Measurements from ENCODE around the gene PDE2A. TPM values are rescaled to one million over a fixed set of nuclear protein-coding genes. Genes with fewer than 3 reads are reported as not detected.

PDE2A gene
- polyA plus RNA-seq, 5 donors: 7.7 to 14.9 (median 9.5) TPM

- DNase-seq: no peak
Measured at GRCh38 chr11:72639502-72640375, 34.5 kb downstream of the PDE2A start.

- DNase-seq: no peak
Measured at GRCh38 chr11:72637926-72638325, 36.3 kb downstream of the PDE2A start.

GRCh38 chr11:72637198-72637597, 37.0 kb downstream of the PDE2A start:
- no peak for DNase-seq

DNA sequence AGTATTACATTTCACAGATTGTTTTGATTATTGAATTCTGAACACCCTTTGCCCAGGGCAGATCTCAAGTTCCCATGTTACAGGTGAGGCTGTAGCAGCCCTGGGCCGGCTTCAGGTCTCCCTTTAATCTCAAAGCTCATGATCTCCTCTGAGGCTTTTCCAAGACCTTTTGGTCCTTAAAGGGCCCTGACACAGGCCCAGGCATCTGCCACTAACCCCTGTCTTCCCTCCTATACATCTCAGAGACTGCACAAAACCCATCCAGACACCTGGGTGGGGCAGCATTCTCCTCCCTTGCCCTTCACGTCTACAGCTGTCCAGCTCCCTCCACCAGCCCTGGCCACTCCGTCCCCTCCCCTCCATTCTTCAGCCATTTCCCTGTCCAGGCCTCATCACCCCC, 37.8 kb downstream of the PDE2A start:
- no peak for DNase-seq

- no peak for DNase-seq
Measured at GRCh38 chr11:72635933-72636332, 38.3 kb downstream of the PDE2A start.

GRCh38 chr11:72635309-72635915, 38.8 kb downstream of the PDE2A start:
- DNase-seq: no peak

DNA sequence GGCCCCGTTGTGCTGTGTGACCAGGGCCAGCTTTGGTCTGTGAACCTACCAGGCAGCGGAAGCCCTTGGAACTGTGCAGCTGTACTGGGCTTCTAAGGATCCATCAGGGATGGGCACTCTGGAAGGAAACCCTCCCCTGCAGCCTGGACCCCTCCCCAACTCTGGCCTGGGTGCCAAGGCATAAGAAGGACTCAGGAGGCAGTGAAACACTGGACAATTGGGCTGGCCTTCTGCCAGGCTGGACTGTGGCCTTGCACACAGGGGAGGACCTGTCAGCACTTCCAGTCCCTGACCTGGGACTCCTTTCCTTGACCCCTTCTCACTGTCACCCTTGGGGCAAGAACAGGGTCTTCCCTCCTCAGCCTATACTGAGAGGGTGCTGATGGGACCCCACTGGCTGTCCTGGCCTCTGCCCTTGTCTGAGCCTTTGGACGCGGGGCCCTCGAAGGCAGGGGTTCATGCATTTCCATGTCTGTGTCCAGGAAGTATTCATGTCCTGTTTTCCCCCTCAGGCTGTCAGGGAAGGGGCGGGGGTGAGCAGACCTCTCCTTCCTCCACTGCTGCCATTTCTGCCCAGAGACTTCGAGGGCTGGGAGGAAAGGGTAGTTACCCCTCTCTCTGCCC, 39.6 kb downstream of the PDE2A start:
- no peak for DNase-seq

GRCh38 chr11:72634016-72634415, 40.2 kb downstream of the PDE2A start:
- DNase-seq: no peak

DNA sequence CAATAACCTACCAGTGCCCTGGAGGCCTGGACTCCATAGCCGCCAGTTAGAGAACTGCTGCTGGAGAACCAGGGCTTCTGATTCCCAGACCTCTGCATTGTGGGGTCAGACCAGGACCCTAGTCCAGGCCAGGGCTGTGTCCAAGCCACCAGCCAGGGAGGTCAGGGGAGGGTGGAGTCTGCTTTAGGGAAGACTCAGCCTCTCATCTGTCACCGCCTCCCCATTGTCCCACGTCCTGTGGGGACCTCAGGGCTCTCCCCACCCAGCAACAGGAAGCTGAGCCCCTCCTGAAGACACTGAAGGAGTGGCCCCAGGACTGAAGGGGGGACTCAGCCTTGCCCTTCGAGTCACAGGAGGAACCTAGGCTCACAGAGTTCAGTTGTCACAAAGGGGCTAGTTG, 41.2 kb downstream of the PDE2A start:
- DNase-seq: no peak

DNA sequence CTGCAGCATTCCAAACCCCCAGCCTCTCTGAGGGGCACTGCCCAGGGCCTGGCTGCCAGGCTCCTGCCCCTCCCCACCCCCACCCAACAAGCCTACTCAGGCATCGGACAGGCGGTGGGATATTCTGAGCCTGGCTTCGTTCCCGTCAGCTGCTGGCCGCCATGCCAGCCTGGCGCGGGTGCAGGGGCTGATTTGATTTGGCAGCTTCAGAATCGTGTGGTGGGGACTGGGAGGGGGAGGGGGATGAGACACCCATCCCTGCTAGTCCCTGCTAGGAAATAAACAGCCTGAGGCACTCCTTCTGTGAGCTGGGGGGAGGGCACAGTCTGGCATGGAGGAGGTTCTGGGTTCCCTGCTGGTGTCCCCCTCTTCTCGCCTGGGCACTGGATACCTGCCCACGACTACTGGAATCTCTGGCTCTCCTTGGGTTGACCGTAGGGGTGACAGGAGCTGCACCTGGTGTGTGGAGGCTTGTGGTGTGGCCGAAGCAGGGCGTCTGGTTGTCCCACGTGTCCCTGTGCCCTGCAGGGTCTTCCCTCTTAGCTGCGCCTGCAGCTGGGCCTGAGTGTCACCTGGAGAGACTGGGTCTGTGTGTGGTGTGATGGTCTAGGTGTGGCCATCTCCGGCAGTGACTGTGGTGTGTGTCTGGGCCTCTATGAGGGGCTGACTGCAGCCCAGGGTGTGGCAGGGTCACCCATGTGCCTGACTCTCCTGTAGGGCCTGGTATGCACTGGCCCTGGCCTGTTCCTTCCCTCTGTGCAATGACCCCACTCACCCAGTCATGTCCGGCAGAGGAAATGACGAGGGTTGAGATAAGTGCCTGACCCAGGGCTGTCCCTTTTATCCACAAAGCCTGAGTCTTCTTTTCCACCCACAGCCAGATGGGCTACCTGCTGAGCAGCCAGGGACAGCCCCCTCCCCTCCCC, 42.2 kb downstream of the PDE2A start:
- DNase-seq: no peak

DNA sequence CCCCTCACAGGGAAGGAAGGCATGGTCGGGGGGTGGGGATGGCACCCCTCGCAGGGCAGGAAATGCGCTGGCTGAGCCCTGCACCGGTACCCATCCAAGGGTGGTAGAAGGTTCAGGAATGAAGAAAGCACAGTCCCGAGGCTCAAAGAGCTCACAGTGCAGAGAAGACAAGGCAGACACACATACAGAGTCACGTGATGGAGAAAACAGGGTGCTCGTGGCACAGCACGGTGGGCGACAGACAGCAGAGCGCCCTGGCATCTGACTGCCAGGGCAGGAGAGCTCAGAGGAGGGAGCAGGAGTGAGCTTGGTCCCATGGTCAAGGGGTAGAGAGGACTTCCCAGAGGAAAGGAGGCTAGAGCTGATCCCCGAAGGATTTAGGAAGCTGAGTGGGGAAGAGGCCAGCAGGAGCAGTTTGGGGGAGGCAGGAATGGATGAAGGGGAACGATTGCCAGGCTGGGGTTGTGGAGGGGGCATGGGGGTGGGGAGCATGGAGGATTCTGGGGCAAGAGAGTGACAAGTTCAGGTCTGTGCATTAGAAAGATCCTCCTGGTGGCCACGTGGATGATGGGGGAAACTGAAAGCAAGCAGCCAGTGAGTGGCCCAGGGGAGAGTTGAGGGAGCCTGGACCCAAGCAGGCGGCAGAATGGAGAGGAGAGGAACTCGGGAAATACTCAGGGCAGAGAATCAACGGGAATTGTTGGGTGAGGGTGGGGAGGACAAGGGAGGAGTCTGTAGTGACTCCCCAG, 43.9 kb downstream of the PDE2A start:
- no peak for DNase-seq

DNA sequence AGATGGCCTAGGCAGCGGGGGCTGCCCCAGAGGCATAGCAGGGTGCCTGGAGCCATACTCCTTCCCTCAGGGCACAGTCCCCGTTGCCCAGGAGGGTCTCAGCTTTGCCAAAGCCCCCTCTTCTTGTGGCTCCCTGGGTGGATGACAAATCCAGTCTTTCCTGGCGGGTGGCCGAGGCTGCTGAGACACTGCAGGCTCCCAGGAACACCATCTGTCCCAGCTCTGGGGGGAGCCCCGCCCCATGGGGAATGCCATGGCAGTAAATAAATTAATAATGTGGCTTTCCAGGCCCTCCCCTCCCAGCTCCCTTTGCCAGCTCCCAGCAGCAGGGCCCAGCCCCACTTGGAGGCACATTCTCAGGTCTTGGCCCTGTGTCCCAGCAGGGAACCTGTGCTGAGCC, 45.0 kb downstream of the PDE2A start:
- no peak for DNase-seq

DNA sequence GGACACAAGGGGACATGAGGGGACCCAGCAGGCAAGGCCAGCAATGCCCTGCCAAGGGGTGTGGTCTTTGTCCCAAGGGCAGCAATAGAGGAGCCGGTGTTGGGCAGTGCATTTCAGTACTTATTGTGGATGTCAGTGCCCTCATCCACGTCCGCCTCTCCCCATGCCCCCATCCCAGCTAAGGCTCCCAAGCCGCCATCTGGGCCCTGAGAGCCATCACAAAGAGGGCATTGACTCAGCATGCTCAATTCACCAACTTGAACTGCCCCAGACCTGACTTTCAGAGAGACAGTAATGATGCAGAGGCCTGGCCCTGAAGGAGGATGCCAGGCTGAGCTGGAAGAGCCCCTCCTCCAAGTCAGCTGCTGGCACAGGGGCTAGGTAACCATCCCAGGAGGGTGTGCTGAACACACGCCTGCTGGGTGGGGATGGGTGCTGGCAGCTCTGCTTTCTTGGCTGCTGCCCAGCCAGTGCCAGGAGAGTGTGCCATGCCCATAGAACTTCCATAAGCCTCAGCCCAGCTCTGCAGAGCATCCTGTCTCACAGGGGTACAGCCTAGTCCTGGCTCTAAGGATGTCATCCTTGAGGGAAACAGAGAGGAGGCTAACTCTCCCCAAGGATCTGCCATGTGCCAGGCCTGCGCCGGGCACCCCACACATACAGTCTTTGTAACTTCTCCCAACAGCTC, 46.5 kb downstream of the PDE2A start:
- DNase-seq: no peak

- no peak for DNase-seq
Measured at GRCh38 chr11:72626414-72626936, 47.7 kb downstream of the PDE2A start.

DNA sequence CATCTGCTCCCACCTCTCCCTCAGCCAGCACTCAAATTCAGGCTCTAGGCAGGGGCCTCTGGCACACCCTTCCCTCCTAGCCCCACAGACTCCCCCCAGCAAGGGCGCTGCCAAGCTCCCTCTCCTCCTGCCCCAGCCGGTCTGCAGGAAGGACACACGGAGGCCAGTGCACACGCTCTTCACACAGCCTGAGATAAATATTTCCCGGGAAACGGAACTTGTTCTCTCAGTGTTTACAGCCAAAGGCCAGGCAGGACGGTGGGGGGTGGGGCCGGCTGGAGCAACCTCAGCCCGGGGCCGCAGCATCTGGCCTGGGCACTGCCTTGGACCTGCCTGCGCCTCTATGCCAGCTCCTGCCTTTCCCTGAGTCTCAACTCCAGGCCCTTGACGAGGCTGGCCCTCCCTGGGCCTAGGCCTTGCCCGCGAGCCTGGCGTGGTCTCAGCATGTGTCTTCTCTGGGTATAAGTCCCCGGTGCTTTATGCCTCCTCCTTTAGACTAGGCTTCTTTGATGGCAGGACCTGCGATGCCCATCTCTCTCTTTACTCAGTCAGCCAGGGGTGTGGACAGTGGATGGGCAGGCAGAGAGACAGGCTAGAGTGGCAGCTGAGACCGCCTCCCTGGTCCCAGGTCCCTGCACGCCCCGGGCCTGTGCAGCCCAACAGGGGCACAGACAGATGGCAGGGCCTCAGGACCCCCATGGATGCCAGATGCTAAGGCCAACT, 48.4 kb downstream of the PDE2A start:
- DNase-seq: peak; percentile 71 to 73

DNA sequence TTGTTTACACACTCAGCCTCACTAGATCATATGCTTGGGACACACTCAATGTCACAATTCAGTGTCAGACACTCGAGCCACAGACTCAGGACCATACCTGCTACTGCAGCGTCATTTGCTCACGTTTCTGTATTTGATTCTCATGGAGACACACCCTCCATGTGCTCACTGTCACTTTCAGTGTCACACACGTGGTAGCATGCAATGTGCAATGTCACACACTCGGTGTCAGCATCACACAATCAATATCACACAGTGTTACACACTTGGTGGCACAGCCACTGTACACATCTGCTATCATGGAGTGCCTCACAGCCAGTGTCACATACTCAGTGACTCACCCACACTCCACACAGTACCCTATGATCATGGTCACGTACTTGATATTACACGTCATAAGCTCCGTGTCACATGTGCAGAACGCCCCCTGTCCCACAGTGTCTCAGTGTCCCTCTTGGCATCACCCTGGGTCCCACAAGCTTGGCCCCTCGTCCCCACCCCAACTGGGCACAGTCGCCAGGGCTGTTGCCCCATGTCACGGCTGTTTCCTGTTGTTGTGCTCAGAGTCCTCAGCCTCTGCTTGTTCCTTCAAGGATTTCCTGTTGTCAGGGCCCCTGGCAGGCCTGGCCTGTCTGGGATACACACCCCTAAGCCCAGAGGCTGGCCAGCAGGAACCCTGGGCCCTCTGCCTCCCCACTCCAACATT, 49.6 kb downstream of the PDE2A start:
- no peak for DNase-seq

DNA sequence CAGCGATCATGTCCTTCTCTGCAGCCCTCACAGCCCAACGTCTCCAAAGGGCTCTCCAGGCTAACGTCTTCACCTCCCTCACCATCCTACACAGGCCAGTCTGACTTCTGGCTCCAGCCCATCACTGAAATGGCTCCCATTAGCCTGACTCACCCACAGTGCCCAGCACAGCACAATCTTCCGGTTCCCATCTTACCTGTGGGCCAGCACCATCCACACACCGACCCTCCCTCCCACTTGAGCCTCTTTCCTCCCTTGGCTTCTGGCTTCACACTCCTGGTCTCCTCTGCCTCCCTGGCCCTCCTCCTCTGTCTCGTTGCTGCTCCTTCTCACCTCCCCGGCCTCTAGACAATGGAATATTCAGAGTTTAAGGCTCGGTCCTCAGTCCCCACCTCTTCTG, 51.2 kb downstream of the PDE2A start:
- DNase-seq: no peak

DNA sequence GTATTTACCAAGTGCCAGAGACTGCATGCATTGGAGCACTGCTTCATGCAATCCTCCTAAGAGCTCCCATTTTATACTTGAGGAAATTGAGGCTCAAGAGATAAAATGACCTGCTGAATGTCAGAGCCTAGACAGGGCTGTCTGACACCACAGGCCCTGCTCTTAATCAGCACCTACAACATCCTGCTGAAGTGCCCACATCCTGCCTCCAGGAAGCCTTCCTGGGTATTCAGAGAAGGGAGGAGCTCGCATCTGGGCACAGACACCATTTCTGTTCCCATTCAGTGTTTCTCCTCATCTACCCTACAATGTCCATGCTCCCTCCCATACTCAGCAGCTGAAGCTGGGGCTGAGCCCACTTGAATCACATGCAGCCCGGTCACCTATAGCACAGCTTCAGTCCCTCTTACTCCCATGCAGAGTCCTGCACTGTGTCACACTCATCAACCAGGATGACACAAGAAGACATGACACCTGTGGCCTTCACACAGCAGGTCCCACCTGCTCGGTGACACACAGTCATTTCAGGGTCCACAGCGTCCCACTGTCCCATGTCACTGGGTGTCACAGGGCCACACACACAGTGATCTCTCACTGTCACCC, 53.1 kb downstream of the PDE2A start:
- DNase-seq: no peak
